Activated CD4-positive, alpha-beta T cell treated with anti-CD3 and anti-CD28 coated beads, Interleukin-2, Interleukin-6, amounts not matched to agents 100 ng/mL and 50 ng/mL, durations not matched to agents 16 hours and 8 hours (primary cell): Measurements from ENCODE around the gene BEST2.

Source experiments
- DNase-seq: peaks from one replicate; pipeline ENCODE4 v3.0.0-alpha.2; 2020

Gene BEST2

DNA sequence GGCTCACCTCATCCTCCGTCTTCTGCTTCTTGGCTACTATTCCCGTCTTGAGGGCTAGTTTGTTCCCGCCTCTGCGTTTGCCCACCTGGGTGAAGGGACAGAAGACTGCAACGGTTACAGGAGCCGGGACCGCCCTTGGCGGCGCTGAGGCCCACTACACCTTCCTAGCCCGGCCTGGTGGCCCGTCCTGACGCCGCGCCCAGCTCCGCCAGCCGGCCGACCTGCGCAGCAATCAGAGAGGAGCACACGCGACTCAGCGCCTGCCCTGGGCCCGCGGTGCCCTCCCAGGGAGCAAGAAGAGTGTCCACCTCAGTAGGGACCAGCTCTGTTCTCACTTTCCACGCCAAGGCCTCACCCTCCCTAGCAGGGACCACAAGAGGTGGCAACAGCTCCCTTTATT lies 20.3 kb upstream of the BEST2 start:
- DNase-seq, result no peak

DNA sequence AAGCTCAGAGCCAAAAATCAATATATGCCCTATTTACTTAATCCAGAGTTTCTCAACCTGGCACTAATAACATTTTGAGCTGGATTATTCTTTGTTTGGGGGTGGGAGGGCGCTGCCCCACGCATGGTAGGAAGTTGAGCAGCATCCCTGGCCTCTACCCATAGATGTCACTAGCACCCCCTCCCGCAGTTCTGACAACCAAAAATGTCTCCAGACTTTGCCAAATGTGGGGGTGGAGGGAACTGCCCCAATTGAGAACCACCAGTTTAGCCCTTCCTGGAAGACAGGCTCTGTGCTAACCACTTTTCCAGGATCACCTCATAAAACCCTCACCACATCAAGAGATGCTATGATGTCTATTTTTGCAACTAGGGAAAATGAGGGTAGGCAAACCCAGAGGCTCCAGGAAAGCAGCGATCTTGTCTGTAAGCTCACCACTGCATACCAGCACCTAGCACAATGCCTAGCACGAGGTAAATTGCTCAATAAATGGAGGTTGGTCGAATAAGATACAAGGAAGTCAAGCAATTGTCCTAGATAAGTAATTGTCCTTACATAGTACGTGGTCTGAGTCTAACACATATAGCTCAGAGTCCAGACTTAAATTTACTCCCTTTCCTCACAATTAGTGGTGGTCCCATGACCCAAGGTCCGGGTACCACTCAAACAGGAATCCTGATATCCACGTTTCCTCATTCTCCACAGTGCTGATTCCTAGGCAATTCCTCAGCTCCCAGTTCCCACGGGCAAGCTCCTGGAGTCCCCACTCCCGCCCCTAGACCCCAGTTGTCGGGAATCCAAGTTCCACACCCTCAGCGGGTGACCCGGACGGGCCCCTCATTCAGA lies 18.0 kb upstream of the BEST2 start:
- peak; percentile 80 for DNase-seq

DNA sequence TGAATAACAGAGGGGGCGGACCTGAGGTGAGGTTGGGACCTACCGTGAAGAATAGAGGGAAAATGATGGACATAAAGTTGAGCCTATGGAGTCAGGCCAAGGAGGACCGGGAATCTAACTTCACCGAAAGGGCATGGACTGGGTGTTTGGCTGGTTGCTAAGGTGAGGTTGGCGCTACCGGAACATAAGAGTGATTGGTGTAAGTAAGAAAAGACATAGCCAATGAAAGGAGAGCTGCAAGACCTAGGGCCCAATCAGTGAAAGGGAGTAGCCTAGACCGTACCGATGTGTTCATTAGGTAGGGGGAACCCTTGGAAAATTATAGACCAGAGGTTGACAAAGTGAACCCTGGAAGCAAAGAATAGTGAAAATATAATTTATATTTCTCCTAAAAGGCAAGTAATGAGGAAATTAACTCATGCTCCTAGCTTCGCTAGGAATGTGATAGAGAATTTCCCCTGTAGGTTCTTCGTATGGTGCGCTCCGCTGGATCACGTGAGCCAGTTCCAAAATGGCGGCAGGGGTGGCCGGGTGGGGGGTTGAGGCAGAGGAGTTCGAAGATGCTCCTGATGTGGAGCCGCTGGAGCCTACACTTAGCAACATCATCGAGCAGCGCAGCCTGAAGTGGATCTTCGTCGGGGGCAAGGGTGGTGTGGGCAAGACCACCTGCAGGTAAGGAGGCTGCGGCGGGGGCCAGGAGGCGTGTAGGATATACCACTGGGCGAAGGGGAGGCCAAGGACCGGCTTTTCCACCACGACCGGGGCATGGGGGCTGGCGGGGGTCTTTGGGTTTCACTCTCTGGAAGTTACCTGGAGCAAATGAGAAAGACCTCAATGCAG lies 14.4 kb upstream of the BEST2 start, which contains the start of gene GET3:
Gene GET3, plus strand, starts transcription at position 503 of the 840 bp plus-strand sequence. Its CDS starts 9 bp downstream, at position 512.
- DNase-seq, result peak; percentile 94

DNA sequence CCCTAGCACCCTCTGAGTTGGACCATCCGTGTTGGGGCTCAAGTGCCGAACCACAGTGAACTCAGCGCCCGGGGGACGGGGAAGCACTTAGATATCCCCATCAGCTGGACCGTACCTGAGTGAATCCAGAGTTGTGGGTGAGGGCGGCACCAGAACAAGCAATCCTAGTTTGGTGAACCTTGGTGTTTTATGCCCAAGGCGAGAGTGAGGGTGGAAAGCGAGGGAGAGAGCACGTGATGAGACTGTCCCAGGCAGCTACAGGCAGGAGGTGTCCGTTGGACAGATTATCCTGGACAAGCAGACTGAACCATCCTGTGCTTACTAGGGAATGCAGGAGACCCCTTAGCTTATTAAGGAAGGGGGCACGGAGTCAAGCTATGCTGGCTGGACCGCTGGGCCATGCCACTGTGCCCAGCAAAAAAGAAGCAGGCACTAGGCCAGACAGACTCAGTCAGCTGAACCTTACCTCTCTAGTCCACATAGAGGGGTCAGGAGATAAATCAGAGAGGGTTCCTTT lies 13.7 kb upstream of the BEST2 start:
- DNase-seq, result no peak

DNA sequence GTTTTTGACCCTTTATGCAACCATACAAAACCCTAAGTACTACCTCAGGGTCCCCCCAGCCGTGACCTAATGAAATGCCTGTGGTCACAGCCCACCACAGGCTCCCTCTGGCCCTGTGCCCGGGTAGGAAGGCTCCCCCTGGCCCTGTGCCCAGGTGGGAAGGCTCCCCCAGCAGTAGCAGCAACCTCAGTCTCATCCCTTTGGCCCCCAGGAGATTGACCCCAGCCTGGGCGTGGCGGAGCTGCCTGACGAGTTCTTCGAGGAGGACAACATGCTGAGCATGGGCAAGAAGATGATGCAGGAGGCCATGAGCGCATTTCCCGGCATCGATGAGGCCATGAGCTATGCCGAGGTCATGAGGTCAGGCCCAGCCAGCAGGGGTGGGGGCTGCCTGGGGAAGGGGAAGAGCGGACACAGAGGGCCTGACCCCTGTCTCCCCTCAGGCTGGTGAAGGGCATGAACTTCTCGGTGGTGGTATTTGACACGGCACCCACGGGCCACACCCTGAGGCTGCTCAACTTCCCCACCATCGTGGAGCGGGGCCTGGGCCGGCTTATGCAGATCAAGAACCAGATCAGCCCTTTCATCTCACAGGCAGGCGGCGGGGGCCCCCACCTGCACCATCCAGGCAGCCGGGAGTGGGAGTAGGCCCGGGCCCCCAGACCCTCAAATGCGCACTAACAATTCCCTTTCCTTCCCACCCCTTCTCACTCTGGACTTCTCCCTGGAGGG lies 6.3 kb upstream of the BEST2 start:
- no peak for DNase-seq

DNA sequence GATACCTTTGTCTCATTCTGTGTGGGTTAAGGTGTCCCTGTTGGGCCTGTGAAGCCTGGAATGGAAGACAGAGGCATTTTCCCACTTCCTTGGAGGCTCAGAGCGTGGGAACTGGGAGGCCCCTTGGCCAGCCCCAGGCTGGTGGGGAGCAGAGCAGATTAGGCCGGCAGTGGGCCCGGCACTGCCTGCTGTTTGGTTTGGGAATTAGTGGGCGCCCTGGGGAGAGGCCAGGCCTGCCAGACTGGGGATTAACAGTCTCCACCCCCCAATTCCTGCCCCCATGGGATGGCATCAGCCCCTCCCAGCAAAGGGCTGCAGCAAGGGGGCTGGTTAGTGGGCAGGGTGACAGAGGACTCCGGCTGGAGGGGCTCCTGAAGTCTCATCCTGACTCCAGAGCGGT lies 3.1 kb upstream of the BEST2 start:
- no peak for DNase-seq

DNA sequence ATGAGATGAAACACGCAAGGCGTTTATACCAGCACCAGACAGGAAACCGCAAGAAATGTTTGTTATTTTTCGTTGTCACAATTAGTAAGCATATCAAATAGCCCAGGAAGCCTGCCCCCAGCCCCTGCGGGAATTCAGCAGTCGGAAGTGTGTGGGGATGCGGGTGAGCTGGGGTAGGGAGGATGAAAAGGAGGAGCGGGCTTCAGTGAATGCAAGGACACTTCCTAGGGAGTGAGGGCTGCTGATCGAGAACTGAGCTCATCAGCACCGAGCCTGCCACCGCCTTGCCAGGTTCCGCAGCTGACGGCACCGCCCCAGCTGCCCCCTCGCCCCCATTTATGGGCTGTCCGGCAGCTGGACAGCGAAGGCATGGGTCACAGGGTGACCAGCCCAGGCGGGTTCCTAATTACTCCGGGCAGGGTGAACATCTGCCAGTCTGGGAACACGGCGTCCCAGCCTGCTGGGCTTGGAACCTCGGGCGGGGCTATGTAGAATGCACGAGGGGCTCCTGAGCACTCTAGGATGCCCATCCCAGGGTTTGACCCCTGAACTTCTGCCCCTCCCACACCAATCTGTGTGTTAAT lies 1.6 kb upstream of the BEST2 start:
- DNase-seq, result no peak

DNA sequence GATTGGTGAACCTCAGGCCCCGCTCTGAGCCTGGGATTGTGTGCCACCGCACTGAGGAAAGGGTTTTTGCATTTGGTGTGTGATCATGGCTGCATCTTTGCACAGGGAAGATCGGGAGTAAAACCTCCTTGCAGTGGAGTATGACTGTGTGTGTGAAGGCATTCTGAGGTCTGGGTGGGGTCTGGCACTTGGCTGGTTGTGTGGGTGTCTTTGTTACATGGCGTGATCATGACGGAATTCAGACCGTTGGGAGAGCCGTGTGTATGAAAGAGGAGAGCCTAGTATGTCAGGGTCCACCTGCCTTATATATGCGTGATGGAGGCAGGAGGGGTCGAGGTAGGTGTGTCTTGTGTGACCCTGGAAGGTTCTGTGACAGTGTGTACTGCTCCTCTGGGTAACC lies 740 bp upstream of the BEST2 start:
- no peak for DNase-seq

DNA sequence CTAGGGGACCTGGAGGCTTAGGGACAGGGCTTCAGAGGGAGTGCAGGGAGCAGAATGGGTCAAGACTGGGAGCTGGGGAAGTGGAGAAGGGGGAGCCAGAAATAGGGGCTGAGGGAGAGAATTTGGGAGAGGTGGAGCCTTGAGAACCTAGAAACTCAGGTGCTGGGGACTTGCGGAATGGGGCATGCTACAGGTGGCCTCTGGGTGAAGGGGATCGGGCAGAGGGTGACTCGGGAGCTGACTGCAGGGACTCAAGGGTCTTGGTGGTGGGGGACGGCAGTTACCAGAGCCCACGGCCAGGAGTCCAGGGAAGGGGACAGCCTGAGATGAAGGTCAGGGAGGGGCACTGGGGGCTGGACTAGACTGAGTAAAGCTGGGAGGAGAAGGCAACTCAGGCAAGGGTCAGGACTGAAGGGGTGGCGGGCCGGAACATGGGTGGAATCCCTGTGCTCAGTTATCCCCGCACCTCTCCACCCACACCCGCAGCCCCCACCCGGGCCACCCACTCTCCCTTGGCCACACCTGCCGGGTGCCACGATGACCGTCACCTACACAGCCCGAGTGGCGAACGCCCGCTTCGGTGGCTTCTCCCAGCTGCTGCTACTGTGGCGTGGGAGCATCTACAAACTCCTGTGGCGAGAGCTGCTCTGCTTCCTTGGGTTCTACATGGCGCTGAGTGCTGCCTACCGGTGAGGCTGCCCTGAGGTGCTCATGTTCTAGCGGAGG lies 628 bp downstream of the BEST2 start:
- no peak for DNase-seq

DNA sequence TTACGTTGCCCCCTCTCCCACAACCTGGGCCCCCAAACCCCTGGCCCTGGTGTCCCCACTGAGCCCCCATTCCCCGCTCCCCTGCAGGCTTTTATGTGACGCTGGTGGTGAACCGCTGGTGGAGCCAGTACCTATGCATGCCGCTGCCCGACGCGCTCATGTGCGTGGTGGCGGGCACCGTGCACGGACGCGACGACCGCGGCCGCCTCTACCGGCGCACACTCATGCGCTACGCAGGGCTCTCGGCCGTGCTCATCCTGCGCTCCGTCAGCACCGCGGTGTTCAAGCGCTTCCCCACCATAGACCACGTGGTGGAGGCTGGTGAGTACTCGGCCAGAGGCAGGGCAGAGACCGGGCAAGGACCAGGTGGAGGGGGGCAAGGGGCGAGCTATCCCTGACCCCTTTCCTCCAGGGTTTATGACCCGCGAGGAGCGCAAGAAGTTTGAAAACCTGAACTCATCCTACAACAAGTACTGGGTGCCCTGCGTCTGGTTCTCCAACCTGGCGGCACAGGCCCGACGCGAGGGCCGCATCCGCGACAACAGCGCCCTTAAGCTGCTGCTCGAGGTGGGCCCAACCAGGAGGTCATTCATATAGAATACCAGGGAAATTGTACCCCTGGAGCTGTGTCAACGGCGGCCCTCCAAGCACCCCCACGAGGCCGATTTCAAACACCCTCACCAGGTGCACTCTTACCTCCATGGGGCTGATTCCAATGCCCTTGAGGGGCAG lies 3.0 kb downstream of the BEST2 start:
- no peak for DNase-seq

DNA sequence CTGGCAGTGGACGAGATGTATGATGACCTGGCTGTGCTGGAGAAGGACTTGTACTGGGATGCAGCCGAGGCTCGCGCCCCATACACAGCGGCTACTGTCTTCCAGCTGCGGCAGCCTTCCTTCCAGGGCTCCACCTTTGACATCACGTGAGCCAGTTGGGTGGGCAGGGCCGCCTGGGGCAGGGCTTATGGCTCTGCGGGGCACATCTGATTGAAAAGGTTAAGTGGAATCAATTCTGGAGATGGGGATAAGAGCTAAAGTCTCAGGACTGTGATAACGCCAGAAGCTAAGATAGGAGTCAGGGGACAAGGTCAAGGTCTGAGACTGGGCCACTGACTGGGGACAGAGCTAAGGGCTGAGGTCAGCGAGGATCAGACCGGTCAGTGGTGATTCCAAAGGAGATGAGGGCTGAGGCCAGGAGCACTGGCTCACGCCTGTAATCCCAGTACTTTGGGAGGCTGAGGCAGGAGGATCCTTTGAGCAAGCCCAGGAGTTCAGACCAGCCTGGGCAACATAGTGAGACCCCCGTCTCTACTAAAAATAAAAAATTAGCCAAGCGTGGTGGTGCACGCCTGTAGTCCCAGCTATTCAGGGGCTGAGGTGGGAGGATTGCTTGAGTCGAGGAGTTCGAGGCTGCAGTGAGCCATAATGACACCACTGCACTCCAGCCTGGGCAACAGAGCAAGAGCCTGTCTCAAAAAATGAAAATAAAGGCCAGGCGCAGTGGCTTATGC lies 4.7 kb downstream of the BEST2 start:
- DNase-seq, result no peak

DNA sequence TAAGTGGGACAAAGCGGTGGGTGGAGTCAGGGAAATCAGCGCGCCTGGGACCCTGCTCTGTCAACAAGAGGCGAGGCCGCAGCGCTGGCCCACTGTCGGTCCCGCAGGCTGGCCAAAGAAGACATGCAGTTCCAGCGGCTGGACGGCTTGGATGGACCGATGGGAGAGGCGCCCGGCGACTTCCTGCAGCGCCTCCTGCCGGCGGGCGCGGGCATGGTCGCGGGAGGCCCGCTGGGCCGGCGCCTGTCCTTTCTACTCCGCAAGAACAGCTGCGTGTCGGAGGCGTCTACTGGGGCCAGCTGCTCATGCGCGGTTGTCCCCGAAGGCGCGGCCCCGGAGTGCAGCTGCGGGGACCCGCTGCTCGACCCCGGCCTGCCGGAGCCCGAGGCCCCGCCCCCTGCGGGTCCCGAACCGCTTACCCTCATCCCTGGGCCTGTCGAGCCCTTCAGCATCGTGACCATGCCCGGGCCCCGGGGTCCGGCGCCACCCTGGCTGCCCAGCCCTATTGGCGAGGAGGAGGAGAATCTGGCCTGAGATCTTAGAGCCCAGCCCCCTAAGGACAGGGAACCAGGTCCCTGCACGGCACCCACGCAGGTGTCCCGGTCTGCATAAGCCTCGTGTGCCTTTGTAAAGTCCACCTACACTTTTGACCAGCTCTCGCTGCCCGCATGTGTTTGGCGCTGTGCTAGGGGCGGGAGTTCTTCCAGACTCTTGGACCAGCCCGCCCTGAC lies 6.1 kb downstream of the BEST2 start:
- DNase-seq, result peak; percentile 75

DNA sequence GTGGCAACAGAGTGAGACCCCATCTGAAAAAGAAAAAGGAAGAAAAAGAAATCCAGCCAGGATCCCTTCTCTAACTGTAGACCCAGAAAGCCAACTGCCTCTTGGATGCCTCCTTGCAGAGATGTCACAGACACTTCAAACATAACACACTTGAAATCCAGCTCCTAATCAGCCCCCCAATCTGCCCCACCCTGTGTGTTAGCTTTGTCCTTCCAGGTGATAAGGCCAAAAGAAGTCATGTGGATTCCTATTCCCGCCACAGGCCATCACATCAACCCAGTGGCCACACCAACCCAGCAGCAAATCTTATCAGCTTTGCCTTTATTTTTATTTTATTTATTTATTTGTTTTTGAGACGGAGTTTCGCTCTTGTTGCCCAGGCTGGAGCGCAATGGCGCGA lies 8.1 kb downstream of the BEST2 start:
- DNase-seq, result no peak

DNA sequence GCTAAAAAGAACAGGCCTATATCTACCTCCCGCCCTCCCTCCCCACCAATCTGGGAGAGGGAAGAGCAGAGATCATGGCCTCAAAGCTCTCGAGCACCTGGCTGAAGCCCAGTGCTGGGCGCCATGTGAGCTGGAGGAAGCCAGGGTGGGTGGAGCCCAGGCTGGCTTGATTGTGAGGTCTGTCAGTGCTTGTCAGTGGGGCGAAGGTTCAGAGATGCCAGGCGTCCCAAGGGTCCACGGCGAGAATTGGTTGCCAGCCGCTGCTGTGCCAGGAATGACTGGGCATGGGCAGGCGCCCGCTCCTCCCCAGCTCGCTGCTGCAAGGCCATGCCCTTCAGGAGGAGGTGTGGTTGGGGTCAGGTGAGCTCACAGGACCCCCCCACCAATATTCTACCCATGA lies 11.5 kb downstream of the BEST2 start:
- DNase-seq, result no peak

DNA sequence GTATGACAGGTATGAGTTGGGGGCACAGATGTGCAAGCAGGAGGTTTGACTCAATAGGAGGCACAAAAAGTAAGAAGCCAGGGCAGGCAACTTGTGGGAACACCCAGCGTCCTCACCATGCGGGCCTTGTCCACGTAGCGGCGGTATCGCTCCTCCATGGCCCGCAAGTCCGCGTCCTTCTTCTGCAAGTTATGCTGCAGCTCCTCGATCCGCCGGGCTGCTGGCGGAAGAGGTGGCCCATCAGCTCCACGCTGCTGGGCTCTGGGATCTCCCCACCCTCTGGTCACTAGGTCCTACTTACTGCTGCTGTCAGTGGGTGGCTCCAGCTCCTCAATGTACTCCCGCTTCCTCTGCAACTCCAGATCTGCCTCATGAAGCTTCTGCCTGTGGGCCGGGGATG lies 13.1 kb downstream of the BEST2 start:
- no peak for DNase-seq

DNA sequence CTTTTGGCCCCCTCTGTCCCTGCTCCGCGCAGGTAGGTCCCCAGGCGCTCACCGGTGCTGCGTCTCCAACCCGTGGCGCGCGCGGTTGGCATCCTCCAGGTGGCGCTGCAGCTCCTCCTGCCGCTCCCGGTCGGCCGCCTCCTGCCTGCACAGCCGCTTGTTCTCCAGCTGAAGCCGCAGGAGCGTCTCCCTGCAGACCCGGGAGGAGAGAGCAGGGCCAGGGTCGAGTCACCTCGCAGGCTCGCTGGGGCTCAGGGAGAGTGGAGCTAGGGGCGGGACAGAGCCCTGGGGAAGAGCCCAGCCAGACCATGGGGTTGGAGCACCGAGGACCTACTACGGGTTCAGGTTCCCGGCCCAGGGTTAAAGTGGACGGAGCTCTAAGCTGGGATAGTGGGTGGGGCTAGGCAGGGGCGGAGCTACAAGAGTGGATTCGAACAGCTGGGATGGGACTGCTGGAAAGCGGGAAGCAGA lies 14.5 kb downstream of the BEST2 start:
- peak; percentile 77 for DNase-seq

DNA sequence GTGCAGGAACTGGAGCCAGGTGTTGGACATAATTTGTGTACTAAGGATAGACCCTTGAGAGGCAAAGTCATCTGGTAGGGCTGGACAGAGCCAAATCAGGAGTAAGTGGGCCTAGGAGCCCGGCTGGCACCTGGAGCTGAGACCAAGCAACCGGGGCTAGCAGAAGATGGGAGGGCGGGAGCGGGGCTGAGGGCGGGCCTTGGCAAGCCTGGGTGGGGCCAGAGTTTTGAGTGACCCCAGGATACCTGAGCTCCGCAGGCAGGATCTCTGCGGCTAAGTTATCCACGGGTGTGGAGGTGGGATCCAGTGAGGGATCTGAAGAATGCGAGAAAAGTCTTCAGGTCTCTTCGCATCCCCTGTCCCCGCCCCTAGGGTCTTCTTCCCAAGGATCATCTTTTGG lies 15.6 kb downstream of the BEST2 start:
- no peak for DNase-seq

DNA sequence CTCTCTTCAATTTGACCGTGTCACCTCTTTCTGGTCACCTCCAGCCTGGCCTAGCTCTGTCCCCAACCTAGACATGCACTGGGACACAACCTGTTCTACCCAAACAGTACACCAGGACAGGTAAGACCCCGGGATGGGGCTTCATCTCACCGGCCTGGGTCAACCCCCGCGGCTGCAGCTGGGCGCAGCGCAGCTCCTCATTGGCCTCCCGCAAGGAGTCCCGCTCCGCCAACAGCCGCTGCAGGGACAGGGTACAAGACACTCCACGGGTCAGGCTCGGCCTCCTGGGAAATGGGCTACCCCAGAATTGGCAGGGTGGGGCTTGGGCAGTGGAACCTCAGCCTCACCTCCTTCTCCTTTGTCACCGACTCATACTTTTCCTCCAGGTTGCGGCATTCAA lies 16.1 kb downstream of the BEST2 start:
- no peak for DNase-seq

DNA sequence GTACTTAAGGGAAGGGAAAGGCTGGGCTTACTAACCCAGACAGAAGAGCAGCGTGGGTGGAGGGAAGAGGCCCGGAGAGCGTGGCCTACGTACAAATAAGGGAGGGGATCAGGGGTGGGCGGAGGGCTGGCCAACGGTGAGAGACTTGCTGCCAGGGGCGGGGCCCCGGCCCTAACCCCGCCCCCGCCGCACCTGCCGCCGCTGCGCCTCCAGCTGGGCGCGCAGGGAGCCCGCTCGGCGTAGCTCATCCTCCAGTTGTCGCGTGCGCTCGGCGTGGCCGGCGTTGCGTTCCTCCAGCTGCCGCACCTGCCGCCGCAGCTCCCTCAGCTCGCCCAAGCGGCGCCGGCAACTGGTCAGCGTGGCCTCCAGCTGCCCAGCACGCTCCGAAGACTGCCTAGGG lies 18.1 kb downstream of the BEST2 start:
- DNase-seq, result peak; percentile 72

DNA sequence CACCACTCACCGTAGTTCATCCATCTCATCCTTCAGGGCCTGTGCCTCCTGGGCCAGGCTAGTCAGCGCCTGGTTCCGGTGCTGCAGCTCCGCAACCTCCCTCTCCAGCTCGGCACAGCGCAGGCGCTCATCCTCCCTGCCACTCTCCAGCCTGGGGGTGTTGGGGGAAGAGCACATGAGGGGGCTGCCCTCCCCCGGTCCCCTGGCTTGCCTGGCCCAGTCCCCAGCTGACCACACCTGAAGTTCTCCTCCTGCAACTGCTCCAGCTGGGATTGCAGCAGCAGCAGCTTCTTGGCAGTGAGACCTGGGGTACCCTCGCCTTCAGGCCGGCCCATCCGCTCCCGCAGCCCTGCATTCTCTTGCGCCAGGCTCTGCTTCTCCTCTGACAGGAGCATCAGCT lies 19.3 kb downstream of the BEST2 start:
- DNase-seq, result no peak
